ENCODE results near the gene LRRC53.

LRRC53 gene

DNA sequence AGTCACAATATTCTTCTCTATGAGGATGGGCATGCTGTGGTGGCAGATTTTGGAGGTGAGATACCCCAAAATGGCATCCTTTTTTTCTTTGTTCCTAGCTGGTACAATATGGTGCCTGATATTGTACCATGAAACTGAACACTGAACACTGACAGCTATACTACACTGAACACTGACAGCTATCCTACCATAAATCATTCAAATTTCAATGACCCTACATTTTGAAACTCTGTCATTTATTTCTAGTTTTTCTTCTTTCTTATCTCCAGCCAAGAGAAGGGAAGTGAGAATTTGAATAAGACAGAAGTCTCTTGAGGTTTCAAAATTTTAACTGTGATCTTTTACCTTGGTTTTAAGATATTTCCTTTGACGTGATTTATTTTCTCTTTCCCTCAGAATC, 76.3 kb downstream of the LRRC53 start:
- DNase-seq (ENCODE audit: low spot score) = no peak

DNA sequence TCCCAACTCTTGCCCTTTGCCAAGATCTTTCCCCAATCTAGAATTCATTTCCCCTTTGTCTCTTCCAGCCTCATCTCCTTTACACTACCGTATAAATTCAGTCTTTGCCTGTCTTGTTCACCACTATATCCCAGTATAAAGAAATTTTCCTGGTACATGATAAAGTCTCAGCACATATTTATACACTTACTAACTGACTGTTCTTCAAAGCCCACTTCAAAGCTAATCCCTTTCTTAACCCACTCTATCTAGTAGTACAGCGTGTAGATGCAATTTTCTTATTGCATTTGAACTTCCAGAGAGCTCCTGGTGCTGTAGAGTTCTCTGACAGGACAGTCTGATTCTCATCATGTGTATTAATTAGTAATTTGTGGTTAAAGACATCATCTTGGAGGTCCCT, 78.1 kb downstream of the LRRC53 start:
- no peak for DNase-seq (ENCODE audit: low spot score)

DNA sequence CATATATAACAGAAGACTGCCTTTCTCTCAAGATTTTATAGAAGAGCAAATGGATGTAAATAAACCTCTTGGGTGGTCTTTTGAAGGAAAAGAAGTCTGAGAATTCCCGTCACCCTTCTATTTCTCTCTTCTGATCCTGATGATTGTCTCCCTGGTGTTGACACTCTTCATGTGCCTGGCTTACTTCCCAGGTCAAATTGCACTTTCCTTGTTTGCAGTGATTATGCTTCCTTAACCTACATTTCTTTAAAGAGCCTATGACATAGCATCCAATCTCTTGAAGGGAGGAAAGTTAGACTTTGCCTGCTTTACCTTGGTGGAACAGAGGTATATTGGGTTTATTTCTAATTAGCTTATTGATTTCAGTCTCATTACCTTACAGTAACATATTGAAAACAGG, 80.1 kb downstream of the LRRC53 start:
- DNase-seq (ENCODE audit: low spot score) = no peak

DNA sequence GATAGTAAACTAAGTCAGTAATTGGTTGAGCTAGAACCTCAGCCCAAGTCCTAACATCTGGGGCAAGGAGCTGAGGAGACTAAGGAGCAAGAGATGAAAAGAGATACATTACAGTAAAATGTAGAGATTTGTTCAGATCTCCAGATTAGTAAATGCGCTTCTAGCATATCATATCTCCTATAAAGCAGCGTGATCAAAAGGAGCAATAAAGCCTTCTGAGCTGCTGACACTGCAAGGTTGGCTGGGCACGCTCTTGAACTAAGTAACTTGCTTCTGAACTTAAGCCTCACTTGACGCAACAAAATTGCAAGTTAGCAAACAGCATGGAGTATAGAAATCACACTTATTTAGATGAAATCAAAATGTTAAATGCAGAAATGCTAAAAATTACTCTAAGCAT, 80.9 kb downstream of the LRRC53 start:
- no peak for DNase-seq (ENCODE audit: low spot score)

DNA sequence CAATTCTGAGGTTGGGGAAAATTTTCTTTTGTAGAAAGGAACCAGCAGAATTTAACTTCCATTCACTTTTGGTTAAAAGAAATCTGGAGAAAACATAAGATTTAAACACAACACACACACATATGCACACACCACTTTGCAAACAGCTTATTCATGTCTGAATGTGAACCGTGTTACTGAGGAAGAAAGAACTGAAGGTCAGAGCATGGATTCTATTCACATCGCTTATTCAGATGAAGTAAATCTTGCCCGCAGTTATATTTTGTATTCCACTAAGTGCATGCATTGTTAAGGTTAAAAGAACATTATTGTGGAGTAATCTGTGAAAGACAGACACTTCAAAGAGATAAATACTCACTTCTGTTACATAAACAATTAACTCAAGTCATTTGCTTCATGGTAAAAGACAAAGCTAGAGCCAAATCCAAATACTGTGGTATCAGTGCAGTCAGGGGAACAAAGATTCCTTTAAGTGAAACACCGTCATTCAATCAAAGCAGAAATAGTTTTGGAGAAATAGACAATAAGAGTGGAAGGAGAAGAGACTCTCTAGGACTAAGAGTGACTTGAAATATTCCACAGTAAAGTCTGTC, 82.0 kb downstream of the LRRC53 start:
- no peak for DNase-seq (ENCODE audit: low spot score)

DNA sequence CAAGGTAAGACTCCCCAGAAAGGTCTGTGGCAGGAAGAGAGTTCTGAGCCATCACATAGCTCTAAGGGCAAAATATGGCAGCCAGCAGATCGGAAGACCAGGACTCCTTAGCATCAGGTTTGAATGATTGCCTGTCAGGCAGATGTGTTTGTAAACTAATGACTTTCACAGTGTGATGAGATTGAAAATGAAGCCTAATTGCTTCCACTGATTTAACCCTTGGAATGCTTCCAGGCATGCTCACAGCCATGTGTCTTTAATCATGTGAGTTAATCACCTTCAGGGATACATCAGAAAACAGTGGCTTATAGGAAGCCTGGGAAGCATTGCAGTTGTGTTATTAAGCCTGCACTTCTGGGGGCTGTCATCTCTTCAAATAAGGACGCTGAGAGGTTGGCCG, 82.8 kb downstream of the LRRC53 start:
- no peak for DNase-seq (ENCODE audit: low spot score)

DNA sequence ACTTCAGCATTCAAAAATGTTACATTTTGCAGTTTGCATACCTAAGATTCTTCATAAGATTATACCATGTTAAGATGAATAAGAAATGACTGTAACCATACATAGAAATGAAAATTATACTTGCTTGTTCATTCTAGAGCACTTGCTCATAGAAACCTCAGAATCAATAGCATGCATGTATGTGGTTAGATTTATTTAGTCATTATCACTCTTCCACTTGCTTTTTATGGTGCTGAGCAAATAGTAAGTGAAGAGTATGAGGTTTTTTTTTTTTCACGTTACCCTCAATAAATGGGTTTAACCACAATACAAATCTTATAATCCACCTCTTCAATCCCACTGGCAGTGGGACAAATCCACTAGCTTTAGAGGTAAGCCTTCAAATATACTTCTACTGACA, 84.7 kb downstream of the LRRC53 start:
- no peak for DNase-seq (ENCODE audit: low spot score)

DNA sequence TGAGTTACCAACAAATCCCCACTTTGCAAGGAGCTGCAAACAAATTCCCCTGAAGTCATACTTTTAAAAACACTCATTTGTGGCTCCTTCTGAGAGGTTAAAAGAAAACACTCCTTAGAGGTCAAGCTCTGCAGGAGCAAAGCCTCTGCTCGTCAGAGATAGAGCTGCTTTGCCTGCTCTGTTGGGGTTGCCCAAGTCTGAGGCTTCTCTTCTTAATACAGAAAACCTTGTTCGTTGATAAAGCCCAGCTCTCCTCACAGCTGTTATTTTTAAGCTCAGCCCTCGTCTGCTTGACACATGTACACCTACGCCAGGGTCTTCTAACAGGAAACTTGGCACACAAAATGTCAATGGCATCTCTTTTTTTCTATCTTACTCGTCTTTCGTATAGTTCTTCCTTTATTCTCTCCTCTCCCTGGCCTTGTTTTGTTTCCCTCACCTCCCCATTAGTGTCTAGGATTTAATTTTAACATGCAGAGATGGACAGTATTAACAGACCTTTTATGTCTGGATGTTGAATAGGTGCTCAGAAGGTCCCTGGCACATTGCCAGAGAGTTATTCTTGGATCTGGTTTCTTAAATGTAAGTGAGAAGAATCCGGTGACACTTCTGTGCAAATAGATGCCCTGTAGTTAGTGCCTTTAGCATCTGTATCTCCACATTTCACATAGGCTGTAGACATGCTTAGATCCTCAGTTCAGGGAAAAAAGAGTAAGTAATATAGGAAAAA, 86.0 kb downstream of the LRRC53 start:
- no peak for DNase-seq (ENCODE audit: low spot score)

DNA sequence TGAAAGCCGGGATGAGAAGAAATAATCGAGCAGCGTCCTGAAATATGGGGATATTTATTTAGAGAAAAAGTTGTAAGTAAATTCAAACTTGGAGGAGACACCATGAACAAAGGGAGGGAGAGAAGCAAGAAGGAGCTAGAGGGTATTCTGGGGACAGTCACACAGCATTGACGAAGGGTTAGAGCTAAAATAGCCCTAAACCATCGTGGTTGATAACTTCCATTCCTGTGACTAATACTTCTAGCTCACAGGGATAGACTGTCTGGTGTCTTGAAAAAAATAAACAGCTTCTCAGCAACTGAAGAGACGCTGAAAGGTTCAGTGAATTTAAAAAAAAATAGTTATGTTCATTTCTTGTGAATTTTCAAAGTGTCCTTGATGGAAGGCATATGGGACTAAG, 86.7 kb downstream of the LRRC53 start:
- no peak for DNase-seq (ENCODE audit: low spot score)

DNA sequence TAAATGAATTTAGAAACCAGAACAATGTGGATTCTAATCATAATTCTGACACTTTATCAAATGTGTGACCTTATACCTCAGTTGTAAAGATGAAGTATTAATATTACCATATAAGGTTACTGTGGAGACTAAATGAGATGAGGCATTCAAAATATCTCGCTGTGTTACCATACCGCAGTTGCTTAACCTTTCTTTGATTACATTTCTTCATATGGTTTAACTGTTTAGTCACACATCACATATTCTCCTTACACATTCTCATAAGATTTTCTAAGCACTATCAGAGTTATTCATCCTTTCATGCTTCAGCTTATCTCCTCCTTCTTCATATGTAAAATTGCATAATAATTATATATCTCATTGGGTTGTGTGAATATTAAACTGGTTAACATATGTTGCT, 88.9 kb downstream of the LRRC53 start:
- DNase-seq (ENCODE audit: low spot score) = no peak

DNA sequence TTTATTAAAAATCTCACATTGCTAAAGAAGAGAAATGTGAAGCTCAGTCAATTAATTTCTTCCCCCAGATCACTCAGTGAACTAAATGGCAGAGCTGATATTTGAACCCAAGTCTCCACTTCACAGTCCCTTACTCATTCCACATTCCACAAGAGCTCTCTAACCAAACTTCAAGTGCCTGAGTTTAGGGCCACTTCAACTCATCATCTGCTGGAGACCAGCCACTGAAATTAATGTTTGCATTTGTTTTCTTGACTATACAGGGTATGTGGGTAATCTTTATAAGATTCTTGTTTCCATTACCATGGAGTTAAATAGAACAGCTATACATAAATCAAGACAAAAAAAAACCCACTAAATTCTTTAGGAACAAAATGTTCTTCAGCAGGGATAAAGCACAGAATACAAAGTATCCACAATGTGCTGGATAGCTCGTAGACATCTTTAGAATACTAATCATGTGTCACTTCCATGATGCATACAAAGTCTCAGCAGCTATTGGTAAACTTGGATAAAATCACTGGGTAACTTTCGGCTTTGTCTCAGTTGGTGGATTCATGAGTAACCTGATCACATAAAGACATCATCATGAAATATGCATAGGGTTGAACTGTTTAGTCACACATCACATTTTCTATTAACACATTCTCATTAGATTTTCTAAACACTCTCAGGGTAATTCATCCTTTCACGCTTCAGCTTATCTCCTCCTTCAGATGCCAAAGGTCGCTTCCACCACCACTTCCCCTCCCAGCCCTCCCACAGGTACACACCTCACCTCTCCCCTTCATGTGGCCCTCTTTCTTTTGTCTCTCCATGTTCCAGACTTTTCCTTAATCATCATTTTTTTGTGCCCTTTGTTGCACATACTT, 89.8 kb downstream of the LRRC53 start:
- DNase-seq (ENCODE audit: low spot score) = no peak

DNA sequence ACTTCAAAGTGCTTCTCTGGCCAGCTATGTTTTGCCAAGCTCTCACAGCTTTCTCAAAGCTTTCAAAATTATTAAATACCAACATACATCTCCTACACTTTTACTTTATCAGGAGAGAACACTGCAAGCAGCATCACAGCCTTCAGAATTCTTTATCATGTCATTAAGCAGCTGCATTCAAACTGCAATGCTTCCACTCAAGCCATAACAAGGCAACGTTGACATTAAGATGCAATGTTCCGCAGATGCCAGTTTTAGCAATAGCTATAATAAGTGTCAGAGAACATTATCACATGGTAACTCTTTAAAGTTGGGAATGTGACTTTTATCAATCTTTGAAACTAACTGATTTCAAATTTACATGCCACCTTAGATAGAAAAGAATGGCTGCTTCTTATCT, 91.9 kb downstream of the LRRC53 start:
- no peak for DNase-seq (ENCODE audit: low spot score)
